GM21723 (cell line): ENCODE measurements around the gene FAM219A.
"Not testable (repeated sequence)": the region's sequence is repeated elsewhere in the genome, so short reads cannot be mapped to it uniquely, and the experiment has no call there.

Source experiments
- ATAC-seq: cut with Tn5 transposase; IDR thresholded peaks from one replicate; pipeline ENCODE4 v1.9.1; 2021; ENCODE audit warnings: mild to moderate bottlenecking, moderate library complexity; ENCODE audit not compliant: unreplicated experiment

The FAM219A gene

GRCh38 chr9:34379334-34380033, 78.9 kb downstream of the FAM219A start:
- ATAC-seq: peak; percentile 36

GRCh38 chr9:34378376-34379060, 79.9 kb downstream of the FAM219A start:
- ATAC-seq: no peak

GRCh38 chr9:34377404-34377746, 81.0 kb downstream of the FAM219A start:
- ATAC-seq: no peak

- peak; percentile 81 for ATAC-seq
These were observed 81.6 kb downstream of the FAM219A start, which contains the start of gene MYORG for GRCh38 chr9:34376596-34377403. MYORG (minus strand) TSS chr9:34376898; CDS start chr9:34372943, 3,955 bp downstream.

GRCh38 chr9:34375901-34376595, 82.3 kb downstream of the FAM219A start:
- peak; percentile 21 for ATAC-seq

- ATAC-seq: no peak
These were observed 83.3 kb downstream of the FAM219A start for GRCh38 chr9:34374905-34375552.

- ATAC-seq: no peak
These were observed 84.0 kb downstream of the FAM219A start for GRCh38 chr9:34374339-34374738.

GRCh38 chr9:34373749-34374148, 84.6 kb downstream of the FAM219A start:
- ATAC-seq: no peak

GRCh38 chr9:34372467-34373011, 85.8 kb downstream of the FAM219A start:
- ATAC-seq: no peak

- ATAC-seq: no peak
These were observed 86.4 kb downstream of the FAM219A start for GRCh38 chr9:34371886-34372466.

- no peak for ATAC-seq
These were observed 87.1 kb downstream of the FAM219A start for GRCh38 chr9:34370970-34371880.

- ATAC-seq: no peak
These were observed 87.9 kb downstream of the FAM219A start for GRCh38 chr9:34370335-34370969.

GRCh38 chr9:34369636-34370035, 88.7 kb downstream of the FAM219A start:
- ATAC-seq: no peak

- ATAC-seq: not testable (repeated sequence)
These were observed 89.6 kb downstream of the FAM219A start for GRCh38 chr9:34368796-34369195.

- ATAC-seq: not testable (repeated sequence)
These were observed 90.5 kb downstream of the FAM219A start for GRCh38 chr9:34367751-34368410.

- ATAC-seq: no peak
These were observed 92.0 kb downstream of the FAM219A start for GRCh38 chr9:34366365-34366764.

GRCh38 chr9:34365282-34365681, 93.1 kb downstream of the FAM219A start:
- no peak for ATAC-seq
